ENCODE measurements around the gene GLS. TPM values are rescaled to one million over a fixed set of nuclear protein-coding genes. Genes with fewer than 3 reads are reported as not detected.
A peak's percentile ranks its signal among the peaks of the same experiment; 100 is the strongest.

Gene GLS
- total and polyA plus RNA-seq, 2 donors (not counting 3 experiments of a cell fraction or from before 2014, with no cell fraction given): 49.0 to 183 TPM

GRCh38 chr2:191003405-191004309 lies 123.0 kb downstream of the GLS start:
- Histone ChIP-seq H2AFZ (ENCODE audit: low read depth, low read length) (no peak overlapping the region), H3K27ac (ENCODE audit: insufficient read depth, low read depth, low read length) (no peak overlapping the region), H3K36me3 (ENCODE audit: control insufficient read depth in 2 of 2, extremely low read depth in 1 of 2, insufficient read depth in 2 of 2, low read length in 2 of 2) (peaks cover 30 to 63% of the 10 kb centered on the region in 2 experiments), H3K9me3 (replicated peaks; ENCODE audit: control insufficient read depth, insufficient read depth, low read length) (no peaks in the 10 kb centered on the region), H3K79me2 (ENCODE audit: control insufficient read depth, insufficient read depth, low read length) (no peaks in the 10 kb centered on the region), H3K9ac (replicated peaks; ENCODE audit: extremely low read depth, insufficient read depth, low read length) (no peak overlapping the region), H3K4me2 (ENCODE audit: insufficient read depth, low read length) (no peak overlapping the region), H4K20me1 (replicated peaks; ENCODE audit: control insufficient read depth, extremely low read depth, insufficient read depth, low read length) (no peaks in the 10 kb centered on the region), H3K27me3 (ENCODE audit: control insufficient read depth in 2 of 2, insufficient read depth in 2 of 2, low read length in 2 of 2) (no peaks in the 10 kb centered on the region), H3K9me1 (replicated peaks; ENCODE audit: control insufficient read depth, extremely low read depth, insufficient read depth, low read length) (no peaks in the 10 kb centered on the region), H3K4me1 (ENCODE audit: control insufficient read depth, extremely low read depth, insufficient read depth, low read length) (no peaks in the 10 kb centered on the region), H3K4me3 (replicated peaks in 1 of 3; ENCODE audit: insufficient read depth in 1 of 3, low read depth in 1 of 3, low read length in 3 of 3) (no peak overlapping the region)
- CTCF ChIA-PET: no interaction called here
- intact Hi-C loops (cut with micrococcal nuclease): no loop called here
- dilution Hi-C loops (cut with MboI; ENCODE audit: extremely low pct_ligation_motif_present, low sequenced_read_pairs): no loop called here
- TF ChIP-seq POLR2A (IDR thresholded peaks at IDR 0.05; ENCODE audit: low read depth, low read length) (no peak), EZH2 (IDR thresholded peaks at IDR 0.05; ENCODE audit: borderline replicate concordance, low read depth, low read length, severe bottlenecking) (no peak)
- no TSS peak for BruUV-seq (replicated peaks)
- POLR2A ChIA-PET: no interaction called here
- DNase-seq (ENCODE audit: low read depth, low spot score) (no peak), FAIRE-seq (peak; percentile 15)

GRCh38 chr2:191006297-191006696 lies 125.7 kb downstream of the GLS start:
- DNase-seq (ENCODE audit: low read depth, low spot score) (no peak), FAIRE-seq (no peak)
- POLR2A ChIA-PET: no interaction called here
- Histone ChIP-seq H3K27ac (ENCODE audit: insufficient read depth, low read depth, low read length) (no peak overlapping the region), H3K27me3 (ENCODE audit: control insufficient read depth in 2 of 2, insufficient read depth in 2 of 2, low read length in 2 of 2) (no peaks in the 10 kb centered on the region), H3K9me3 (replicated peaks; ENCODE audit: control insufficient read depth, insufficient read depth, low read length) (no peaks in the 10 kb centered on the region), H3K4me3 (replicated peaks in 1 of 3; ENCODE audit: insufficient read depth in 1 of 3, low read depth in 1 of 3, low read length in 3 of 3) (no peak overlapping the region), H3K36me3 (ENCODE audit: control insufficient read depth in 2 of 2, extremely low read depth in 1 of 2, insufficient read depth in 2 of 2, low read length in 2 of 2) (peaks cover 28 to 42% of the 10 kb centered on the region in 2 experiments), H3K4me1 (ENCODE audit: control insufficient read depth, extremely low read depth, insufficient read depth, low read length) (no peaks in the 10 kb centered on the region), H3K79me2 (ENCODE audit: control insufficient read depth, insufficient read depth, low read length) (peaks cover 5% of the 10 kb centered on the region), H3K4me2 (ENCODE audit: insufficient read depth, low read length) (no peak overlapping the region), H3K9ac (replicated peaks; ENCODE audit: extremely low read depth, insufficient read depth, low read length) (no peak overlapping the region), H3K9me1 (replicated peaks; ENCODE audit: control insufficient read depth, extremely low read depth, insufficient read depth, low read length) (no peaks in the 10 kb centered on the region), H2AFZ (ENCODE audit: low read depth, low read length) (no peak overlapping the region), H4K20me1 (replicated peaks; ENCODE audit: control insufficient read depth, extremely low read depth, insufficient read depth, low read length) (no peaks in the 10 kb centered on the region)
- TF ChIP-seq FOS (IDR thresholded peaks at IDR 0.05; ENCODE audit: borderline replicate concordance, insufficient read depth, low read length) (no peak), POLR2AphosphoS5 (IDR thresholded peaks at IDR 0.05; ENCODE audit: insufficient read depth, low read depth, low read length) (no peak), EZH2 (IDR thresholded peaks at IDR 0.05; ENCODE audit: borderline replicate concordance, low read depth, low read length, severe bottlenecking) (no peak), CTCF (IDR thresholded peaks at IDR 0.05; ENCODE audit: extremely low read depth in 1 of 2, insufficient read depth in 1 of 2, low read depth in 1 of 2, low read length in 2 of 2) (no peak), POLR2A (IDR thresholded peaks at IDR 0.05; ENCODE audit: low read depth, low read length) (no peak), JUN (IDR thresholded peaks at IDR 0.05; ENCODE audit: borderline replicate concordance, insufficient read depth, insufficient read length, low read depth) (no peak), GATA2 (IDR thresholded peaks at IDR 0.05; ENCODE audit: insufficient read depth, insufficient read length, low read depth, low read length) (no peak), MAX (IDR thresholded peaks at IDR 0.05; ENCODE audit: insufficient read depth, insufficient read length) (no peak), MYC (IDR thresholded peaks at IDR 0.05; ENCODE audit: low read depth, low read length) (no peak)
- intact Hi-C loops (cut with micrococcal nuclease) (no loop called here), dilution Hi-C loops (cut with MboI; ENCODE audit: extremely low pct_ligation_motif_present, low sequenced_read_pairs) (no loop called here)
- no TSS peak for BruUV-seq (replicated peaks)
- CTCF ChIA-PET: no interaction called here

Measured in endothelial cell of umbilical vein (primary cell).